K562 (cell line): ENCODE measurements around the gene HOXA13.

Source experiments
- CTBP1 ChIP-seq: fragments of 450-650 bp; IDR thresholded peaks from 2 replicates; pipeline ENCODE4 v1.6.1; 2016; ENCODE audit warnings: borderline replicate concordance
- EHMT2 ChIP-seq: fragments of 450-650 bp; IDR thresholded peaks from 2 replicates; pipeline ENCODE4 v1.6.1; 2018; ENCODE audit warnings: antibody characterized with exemption
- POLR2AphosphoS5 ChIP-seq: IDR thresholded peaks from 2 replicates; pipeline ENCODE4 v1.6.1; 2011; ENCODE audit warnings: mild to moderate bottlenecking, low read depth, low read length, moderate library complexity; ENCODE audit not compliant: control insufficient read depth, insufficient read depth
- SPI1 ChIP-seq: IDR thresholded peaks from 2 replicates; pipeline ENCODE4 v1.6.1; 2011; ENCODE audit warnings: low read depth, low read length, control low read depth, borderline replicate concordance
- ZNF436 ChIP-seq: fragments of 250-450, 450-650 bp; sonication (Bioruptor Pico); formaldehyde crosslinking; IDR thresholded peaks from 2 replicates; pipeline ENCODE4 v1.7.0; 2020; ENCODE audit warnings: mild to moderate bottlenecking
- ZNF561 ChIP-seq: fragments of 450-650 bp; formaldehyde crosslinking; conservative IDR thresholded peaks from 2 replicates; pipeline ENCODE4 v1.4.0; 2020; ENCODE audit warnings: mild to moderate bottlenecking, moderate library complexity

- no peak for TF ChIP-seq ZNF436 (CRISPR knock-in tag)
- no peak for TF ChIP-seq ZNF561 (CRISPR knock-in tag)
- TF ChIP-seq SPI1 = no peak
- no peak for TF ChIP-seq EHMT2
- no peak for TF ChIP-seq POLR2AphosphoS5
- no peak for TF ChIP-seq CTBP1
Measured at GRCh38 chr7:27171325-27171636, 28.6 kb downstream of the HOXA13 start.
